Kidney (tissue), 14 donors: ENCODE results near the gene SRSF4. TPM values are rescaled to one million over a fixed set of nuclear protein-coding genes. Genes with fewer than 3 reads are reported as not detected.

Experiments
- DNase-seq, 5 donors: peaks; one replicate each; pipeline ENCODE4 v3.0.0-alpha.2; 2013 to 2020
- FAIRE-seq: peaks from 2 replicates; lab custom pipeline; 2012; peaks lifted over from hg19 to GRCh38; lab: Jason Lieb, UNC
- H3K27ac ChIP-seq, 2 donors: one replicate each; pipeline ENCODE4 v1.7.0; 2013; ENCODE audit warnings: low read depth in 2 of 2, low read length in 2 of 2, inconsistent platforms in 1 of 2
- H3K27me3 ChIP-seq: one replicate; pipeline ENCODE4 v1.7.1; 2013; ENCODE audit warnings: low read length, inconsistent platforms; ENCODE audit not compliant: control insufficient read depth, insufficient read depth
- H3K36me3 ChIP-seq, 3 donors: one replicate each; pipeline versions ENCODE4 v1.7.0 to v1.7.1; 2013; ENCODE audit warnings: low read length in 3 of 3, control low read depth in 1 of 3, inconsistent platforms in 1 of 3; ENCODE audit not compliant: insufficient read depth in 3 of 3, control insufficient read depth in 2 of 3
- H3K4me1 ChIP-seq, 3 donors: one replicate each; pipeline versions ENCODE4 v1.7.0 to v1.7.1; 2013; ENCODE audit warnings: low read length in 3 of 3, inconsistent platforms in 1 of 3, low read depth in 1 of 3; ENCODE audit not compliant: control insufficient read depth in 2 of 3, insufficient read depth in 2 of 3
- H3K4me3 ChIP-seq, 3 donors: one replicate each; pipeline versions ENCODE4 v1.7.0 to v1.8.1; 2013; ENCODE audit warnings: low read length in 3 of 3, control low read depth in 1 of 3, inconsistent platforms in 1 of 3
- H3K9ac ChIP-seq, 3 donors: one replicate each; pipeline versions ENCODE4 v1.7.0 to v1.7.1; 2013; ENCODE audit warnings: low read length in 3 of 3, control low read depth in 1 of 3, inconsistent platforms in 1 of 3
- H3K9me3 ChIP-seq, 3 donors: one replicate each; pipeline versions ENCODE4 v1.7.0 to v1.7.1; 2013; ENCODE audit warnings: low read length in 3 of 3, control low read depth in 1 of 3, inconsistent platforms in 1 of 3; ENCODE audit not compliant: control insufficient read depth in 2 of 3, insufficient read depth in 1 of 3
- CTCF ChIP-seq: IDR thresholded peaks from 3 replicates; pipeline ENCODE4 v1.5.1; 2012; ENCODE audit warnings: mild to moderate bottlenecking, moderate library complexity, borderline replicate concordance; ENCODE audit not compliant: insufficient read depth; ENCODE audit errors: extremely low read depth
- intact Hi-C: fragments of 100-400 bp; cut with DNase I; formaldehyde crosslinking; loops from one replicate; pipeline ENCODE4 v1.11.1; 2022
- polyA plus RNA-seq: library from polyadenylated mRNA; stranded (reverse); fragments of 350-450 nt; fragmentation: Illumina TruSeq; extraction: RNeasy Lipid Tissue Mini Kit (QIAGEN cat#74804); gene quantifications from one replicate; pipeline ENCODE4 v1.2.3, GENCODE V29; 2014; ENCODE audit warnings: low read depth, low replicate concordance; ENCODE audit not compliant: insufficient read depth
- total RNA-seq: library from RNA; stranded (reverse); fragmentation: NEBNext Ultra II Directional; extraction: Animal tissue kit (Norgen Biotek cat#: 25700); gene quantifications from one replicate; pipeline ENCODE4 v1.2.1, GENCODE V29; 2021
- donor health status: control.
- donor health status: control.
- donor health status: control.
- donor health status: control.
- donor health status: control.
- donor health status: DM: yes; HTN: yes; CAD: no.
- donor health status: Normal renal cell carcinoma (clear cell type).

The SRSF4 gene
- total and polyA plus RNA-seq, 2 donors from 2014 or later, result 48.4 to 72.3 TPM

DNA sequence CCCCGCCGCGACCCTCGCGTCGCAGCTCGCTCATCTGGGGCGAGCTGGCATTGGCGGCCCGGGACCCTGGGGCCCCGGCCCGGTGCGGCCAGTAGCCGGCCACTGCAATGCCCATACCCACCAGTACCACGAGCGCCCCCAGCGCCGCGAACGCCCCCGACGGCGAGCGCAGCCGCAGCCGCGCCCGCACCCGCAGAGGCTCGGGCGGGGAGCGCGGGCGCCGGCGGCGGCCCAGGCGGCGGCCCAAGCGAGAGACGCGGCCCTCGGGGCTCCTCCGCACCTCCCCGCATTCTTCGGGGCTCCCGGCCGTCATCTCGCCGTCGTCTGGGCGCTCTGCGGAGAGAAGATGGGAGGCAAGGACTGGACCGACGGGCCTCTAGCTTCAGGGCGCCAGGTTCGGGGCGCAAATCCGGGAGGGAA lies 60.2 kb downstream of the SRSF4 start:
- Histone ChIP-seq H3K4me3 (peak overlapping the region in 1 of 3 donors; percentile 62), H3K9me3 (no peaks in the 10 kb centered on the region), H3K36me3 (no peaks in the 10 kb centered on the region), H3K27me3 (no peaks in the 10 kb centered on the region), H3K27ac (peak overlapping the region; percentile 32 to 47), H3K4me1 (peaks cover 0 to 6% (median 0%) of the 10 kb centered on the region in 3 donors), H3K9ac (no peak overlapping the region)
- no peak for TF ChIP-seq CTCF
- intact Hi-C loops, result no loop called here
- FAIRE-seq (no peak), DNase-seq (peak in 2 of 5 donors; percentile 30 to 81)

DNA sequence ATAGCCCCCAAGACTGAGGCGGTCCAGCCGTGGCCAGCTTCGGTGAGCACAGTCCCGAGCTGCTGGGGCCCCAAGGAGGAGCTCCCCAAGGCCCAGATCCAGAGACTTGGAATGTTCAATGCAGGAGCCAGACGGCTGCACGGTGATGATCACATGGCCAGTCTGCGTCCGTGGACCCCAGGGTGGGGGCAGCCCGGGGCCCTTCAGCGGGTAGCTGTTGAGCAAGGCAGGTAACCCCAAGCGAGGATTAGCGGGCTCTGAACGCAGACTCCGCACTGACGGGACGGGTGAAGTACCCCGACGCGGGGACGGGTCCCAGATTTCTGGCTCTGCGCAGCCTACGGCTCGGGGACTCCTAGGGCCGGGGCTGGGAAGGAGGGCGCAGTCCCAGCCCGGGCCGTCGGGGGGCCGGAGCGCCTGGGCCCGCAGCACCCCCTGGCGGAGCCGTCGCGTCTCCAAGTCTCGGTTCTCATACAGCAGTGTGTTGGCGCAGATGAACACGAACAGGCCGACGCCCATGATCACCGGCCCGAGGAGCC lies 60.7 kb downstream of the SRSF4 start:
- intact Hi-C loops, result no loop called here
- DNase-seq (peak; percentile 71 to 85 (median 76)), FAIRE-seq (no peak)
- no peak overlapping the region for H3K4me3 ChIP-seq
- peak; percentile 28 for TF ChIP-seq CTCF
- H3K9me3 ChIP-seq, result no peaks in the 10 kb centered on the region
- H3K27ac ChIP-seq, result no peak overlapping the region
- no peaks in the 10 kb centered on the region for H3K36me3 ChIP-seq
- peaks cover 0 to 6% (median 0%) of the 10 kb centered on the region in 3 donors for H3K4me1 ChIP-seq
- H3K9ac ChIP-seq, result no peak overlapping the region
- H3K27me3 ChIP-seq, result no peaks in the 10 kb centered on the region

DNA sequence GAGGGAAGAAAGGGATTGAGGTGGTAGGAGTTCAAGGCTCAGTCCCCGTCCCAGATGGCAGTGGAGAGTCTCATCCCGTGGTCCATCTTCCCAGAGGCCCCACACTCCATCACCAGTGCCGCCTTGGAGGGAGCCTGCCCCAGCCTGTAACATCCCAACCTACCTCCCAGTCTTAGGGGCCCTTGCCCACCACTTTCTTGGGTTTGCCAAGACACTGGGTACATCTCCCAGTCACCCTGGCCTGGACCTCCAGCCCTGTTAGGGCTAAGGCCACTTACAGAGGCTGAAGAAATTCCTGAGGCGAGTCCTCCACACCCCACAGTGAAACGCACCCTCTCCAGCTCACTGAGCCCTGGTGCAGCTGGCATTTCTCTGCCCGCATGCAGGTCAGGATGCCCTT lies 61.3 kb downstream of the SRSF4 start:
- TF ChIP-seq CTCF, result no peak
- FAIRE-seq (no peak), DNase-seq (no peak)
- Histone ChIP-seq H3K4me3 (no peak overlapping the region), H3K27ac (no peak overlapping the region), H3K9me3 (no peaks in the 10 kb centered on the region), H3K27me3 (no peaks in the 10 kb centered on the region), H3K4me1 (peaks cover 0 to 6% (median 0%) of the 10 kb centered on the region in 3 donors), H3K9ac (no peak overlapping the region), H3K36me3 (peaks cover 0 to 2% (median 0%) of the 10 kb centered on the region in 3 donors)
- intact Hi-C loops, result no loop called here
